GM19372 (cell line): ENCODE data around the gene KRTAP9-1.
"Not testable (repeated sequence)": the region's sequence is repeated elsewhere in the genome, so short reads cannot be mapped to it uniquely, and the experiment has no call there.

ENCODE experiments used
- ATAC-seq: cut with Tn5 transposase; IDR thresholded peaks from one replicate; pipeline ENCODE4 v1.9.1; 2021; ENCODE audit warnings: mild to moderate bottlenecking, low read depth, moderate library complexity; ENCODE audit not compliant: unreplicated experiment

Gene KRTAP9-1

DNA sequence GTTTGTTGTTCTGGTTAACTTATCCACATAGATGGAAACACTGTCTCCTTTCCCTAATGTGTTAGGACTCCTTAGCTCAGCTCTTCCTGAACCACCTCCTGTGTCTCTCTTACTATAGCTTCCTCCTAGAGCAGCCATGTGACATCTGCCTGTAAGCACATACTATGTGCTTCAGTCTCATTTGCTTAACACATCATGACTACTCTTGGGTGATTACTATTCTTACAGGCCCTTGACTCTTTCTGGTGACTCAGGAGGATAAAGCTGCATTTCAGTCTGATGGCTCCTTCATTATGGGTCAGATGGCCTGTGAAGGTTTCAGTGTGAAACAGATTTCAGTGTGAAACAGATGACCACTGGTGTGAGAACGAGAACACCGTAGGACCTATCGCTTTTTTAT, 11.3 kb upstream of the KRTAP9-1 start:
- no peak for ATAC-seq

DNA sequence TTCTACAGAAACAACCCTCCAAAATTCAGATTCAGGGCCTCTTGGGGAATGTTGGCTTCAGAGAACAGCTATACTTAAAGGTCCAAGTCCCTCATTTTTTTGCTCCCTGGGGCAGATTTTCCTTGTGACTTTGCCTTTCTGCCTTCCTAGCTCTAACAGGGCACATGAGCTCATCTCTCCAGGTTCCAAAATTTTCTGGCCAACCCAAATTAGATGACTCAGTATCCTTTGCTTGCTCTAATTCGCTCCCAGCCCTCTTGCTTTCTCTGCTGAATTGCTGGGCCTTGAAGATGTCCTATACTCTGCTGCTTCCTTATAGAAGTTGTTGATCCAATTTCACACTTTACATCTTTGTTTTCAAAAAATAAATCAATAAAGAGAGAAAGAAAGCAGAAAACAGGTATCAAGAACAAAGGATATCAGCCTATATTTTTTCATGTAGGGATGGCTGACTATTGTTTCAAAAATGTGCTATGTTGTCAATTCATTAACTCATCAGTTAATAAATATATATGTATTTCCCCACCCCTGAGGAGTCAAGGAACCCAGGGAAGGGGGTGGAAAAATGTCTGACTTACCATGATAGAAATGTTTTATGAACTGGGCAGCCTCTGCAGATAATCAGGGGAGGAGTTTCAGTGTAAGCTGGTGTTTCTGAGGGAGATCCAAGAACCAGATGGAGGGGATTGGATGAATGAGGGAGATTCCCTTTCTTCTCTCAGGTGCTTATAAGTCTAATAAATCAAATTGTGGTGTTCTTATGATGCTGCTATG, 10.7 kb upstream of the KRTAP9-1 start:
- no peak for ATAC-seq

GRCh38 chr17:41184480-41184961, 5.2 kb upstream of the KRTAP9-1 start, which contains the start of gene KRTAP4-1:
KRTAP4-1 (minus strand) TSS chr17:41184911; CDS start chr17:41184854, 57 bp downstream.
- no peak for ATAC-seq

- ATAC-seq, result no peak
These were observed 4.7 kb upstream of the KRTAP9-1 start for GRCh38 chr17:41185001-41185400.

GRCh38 chr17:41186872-41187271, 2.8 kb upstream of the KRTAP9-1 start:
- ATAC-seq, result no peak

DNA sequence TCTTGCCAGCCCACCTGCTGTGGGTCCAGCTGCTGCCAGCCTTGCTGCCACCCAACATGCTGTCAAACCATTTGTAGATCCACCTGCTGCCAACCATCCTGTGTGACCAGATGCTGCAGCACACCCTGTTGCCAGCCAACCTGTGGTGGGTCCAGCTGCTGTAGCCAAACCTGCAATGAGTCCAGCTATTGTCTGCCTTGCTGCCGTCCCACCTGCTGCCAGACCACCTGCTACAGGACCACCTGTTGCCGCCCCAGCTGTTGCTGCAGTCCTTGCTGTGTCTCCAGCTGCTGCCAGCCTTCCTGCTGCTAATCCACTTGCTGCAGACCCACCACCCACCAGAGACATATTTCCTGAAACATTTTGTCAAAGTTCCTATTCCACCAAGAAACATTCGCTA, 641 bp downstream of the KRTAP9-1 start:
- ATAC-seq, result no peak

DNA sequence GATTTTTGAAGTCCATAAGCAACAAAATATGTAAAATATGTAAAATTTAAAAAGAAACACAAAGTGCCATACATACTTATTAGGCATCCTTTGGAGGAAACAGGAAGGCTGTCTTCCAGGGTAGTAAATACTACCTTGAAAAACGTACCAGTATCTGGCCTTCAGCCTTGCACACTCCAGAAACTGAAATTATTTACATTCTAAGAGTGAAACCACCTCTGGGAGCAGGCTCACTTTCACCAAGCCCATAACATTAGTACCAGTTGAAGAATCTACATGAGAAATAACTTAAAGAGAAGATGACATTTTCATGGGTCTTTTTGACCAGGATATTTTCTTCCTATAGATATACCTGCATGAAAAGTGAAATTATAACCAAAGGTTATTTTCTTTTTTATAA, 6.4 kb downstream of the KRTAP9-1 start:
- no peak for ATAC-seq

DNA sequence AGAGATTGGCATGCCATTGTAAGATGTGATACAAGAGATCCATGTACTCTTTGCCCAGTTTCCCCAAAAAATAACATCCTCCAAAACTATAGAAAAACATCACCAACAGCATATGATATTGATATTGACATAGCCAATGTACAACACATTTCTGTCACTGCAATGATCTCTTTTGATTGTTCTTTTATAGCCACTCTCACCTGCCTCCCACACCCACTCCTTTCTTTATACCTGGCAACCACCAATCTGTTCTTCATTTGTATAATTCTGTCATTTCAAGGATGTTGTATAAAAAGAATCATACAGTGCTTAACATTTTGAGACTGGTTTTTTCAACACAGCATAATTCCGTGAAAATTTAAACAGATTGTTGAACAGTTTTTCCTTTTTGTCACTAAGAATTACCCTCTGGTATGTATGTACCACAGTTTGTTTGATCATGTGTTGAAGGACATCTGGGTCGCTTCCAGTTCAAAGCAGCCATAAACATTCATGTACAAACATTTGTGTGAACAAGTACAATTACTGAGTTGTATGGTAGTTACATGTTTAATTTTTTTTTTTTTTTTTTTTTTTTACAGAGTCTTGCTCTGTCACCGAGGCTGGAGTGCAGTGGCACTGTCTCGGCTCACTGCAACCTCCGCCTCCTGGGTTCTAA, 9.9 kb downstream of the KRTAP9-1 start:
- no peak for ATAC-seq

DNA sequence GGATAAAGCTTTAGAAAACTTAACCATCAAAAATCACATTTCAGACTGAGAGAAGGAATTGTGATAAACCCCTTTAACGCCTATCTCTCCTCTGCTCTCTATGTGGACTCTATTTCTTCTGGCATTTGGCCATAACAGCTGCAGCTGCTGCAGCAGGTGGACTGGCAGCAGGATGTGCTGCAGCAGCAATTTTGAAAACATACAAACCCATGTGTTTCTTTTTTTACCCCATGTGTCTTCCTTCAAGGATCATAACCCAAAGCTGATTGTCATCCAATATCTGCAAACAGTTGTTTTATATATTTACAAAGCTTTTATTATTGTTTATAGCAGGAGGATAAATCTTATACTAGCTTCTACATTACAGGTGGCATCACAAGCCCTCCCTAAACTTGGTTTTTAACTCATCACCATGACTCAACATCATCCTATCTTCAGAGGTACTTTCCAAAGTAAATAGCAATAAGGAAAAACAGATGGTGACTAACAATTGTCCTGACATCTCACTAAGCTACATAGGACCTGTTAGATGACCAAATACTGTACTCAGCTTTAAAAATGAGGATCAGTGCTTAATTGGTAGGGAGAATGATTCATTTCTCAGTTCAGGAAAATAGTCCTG, 22.3 kb downstream of the KRTAP9-1 start:
- no peak for ATAC-seq

- ATAC-seq, result no peak
These were observed 23.0 kb downstream of the KRTAP9-1 start for GRCh38 chr17:41212524-41213169.

DNA sequence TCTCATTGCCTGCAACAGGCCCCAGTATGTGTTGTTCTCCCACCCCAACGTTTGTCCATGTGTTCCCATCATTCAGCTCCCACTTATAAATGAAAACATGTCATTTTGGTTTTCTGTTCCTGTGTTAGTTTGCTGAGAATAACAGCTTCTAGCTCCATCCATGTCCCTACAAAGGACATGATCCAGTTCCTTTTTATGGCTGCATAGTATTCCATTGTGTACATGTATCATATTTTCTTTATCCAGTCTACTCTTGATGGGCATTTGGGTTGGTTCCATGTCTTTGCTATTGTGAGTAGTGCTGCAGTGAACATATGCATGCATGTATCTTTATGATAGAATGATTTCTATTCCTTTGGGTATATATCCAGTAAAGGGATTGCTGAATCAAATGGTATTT, 26.0 kb downstream of the KRTAP9-1 start:
- ATAC-seq, result no peak

DNA sequence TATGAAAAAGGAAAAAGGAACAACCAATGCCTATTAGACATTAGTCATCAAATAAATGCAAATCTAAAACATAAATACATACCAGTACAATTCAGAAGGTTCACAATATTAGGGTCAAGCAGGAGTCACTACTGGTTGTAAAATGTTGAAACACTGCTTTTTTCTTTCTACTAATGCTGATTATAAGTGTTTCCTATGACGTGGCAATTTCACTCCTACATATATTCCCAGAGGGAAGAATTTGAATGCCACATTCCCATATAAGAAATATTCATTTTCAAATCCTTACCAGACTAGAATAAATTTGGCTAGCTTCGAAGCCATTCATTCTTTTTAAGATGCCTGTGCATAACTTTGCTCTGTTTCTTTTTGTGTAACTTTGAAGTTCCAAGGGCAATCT, 34.1 kb downstream of the KRTAP9-1 start:
- ATAC-seq, result no peak

DNA sequence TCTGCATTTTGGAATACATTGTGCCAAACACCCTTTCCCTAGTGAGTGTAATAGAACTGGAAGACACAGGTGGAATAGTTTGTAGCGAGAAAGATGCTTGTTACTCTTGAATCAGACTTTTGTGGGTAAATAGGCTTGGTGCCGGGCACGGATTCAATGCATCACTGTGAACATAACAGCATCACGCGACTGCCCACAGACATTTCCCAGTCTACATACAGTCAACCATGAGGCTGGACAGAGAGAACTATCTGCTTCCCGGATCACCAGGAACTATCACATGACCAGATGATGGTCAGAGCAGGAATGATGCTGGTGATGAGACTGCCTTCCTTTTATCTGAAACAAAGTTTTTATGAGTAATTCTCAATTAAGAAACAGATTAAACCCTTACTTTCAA, 36.4 kb downstream of the KRTAP9-1 start:
- no peak for ATAC-seq

GRCh38 chr17:41226598-41227095, 37.0 kb downstream of the KRTAP9-1 start, which contains the start of gene KRTAP9-2:
KRTAP9-2 (plus strand) TSS chr17:41226648; CDS start chr17:41226655, 7 bp downstream.
- not testable (repeated sequence) for ATAC-seq

DNA sequence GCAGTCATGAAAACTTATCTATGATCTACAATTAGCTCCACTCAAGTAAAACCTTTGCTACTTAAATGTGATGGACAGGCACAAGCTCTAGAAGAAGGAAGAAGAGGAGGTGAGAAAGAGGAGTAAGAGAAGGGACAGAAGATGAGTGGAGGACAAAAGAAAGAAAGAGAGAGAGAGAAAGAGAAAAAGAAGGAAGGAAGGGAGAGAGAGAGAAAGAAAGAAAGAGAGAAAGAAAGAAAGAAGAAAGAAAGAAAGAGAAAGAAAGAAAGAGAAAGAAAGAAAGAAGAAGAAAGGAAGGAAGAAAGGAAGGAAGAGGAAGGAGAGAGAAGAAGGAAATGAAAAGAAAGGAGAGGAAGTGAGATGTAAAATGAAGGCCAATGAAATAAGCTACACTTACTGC, 40.4 kb downstream of the KRTAP9-1 start:
- ATAC-seq, result no peak

- ATAC-seq, result no peak
These were observed 42.0 kb downstream of the KRTAP9-1 start for GRCh38 chr17:41231731-41232130.

DNA sequence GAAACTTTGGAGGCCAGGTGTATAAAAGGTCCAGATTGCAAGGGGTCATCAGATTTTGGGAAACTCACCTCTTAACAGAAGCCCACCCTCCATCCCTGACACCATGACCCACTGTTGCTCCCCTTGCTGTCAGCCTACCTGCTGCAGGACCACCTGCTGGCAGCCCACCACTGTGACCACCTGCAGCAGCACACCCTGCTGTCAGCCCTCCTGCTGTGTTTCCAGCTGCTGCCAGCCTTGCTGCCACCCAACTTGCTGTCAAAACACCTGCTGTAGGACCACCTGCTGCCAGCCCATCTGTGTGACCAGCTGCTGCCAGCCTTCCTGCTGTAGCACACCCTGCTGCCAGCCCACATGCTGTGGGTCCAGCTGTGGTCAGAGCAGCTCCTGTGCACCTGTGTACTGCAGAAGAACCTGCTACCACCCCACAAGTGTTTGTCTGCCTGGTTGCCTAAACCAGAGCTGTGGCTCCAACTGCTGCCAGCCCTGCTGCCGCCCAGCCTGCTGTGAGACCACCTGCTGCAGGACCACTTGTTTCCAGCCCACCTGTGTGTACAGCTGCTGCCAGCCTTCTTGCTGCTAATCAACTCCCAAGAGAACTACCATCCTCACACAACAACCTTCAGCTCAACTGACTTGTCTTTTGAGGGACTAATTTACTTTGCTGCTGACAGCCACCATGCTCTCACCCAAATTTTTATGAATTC, 42.9 kb downstream of the KRTAP9-1 start, which contains the start of gene KRTAP9-3:
KRTAP9-3 (plus strand) TSS at position 51 of the 707 bp plus-strand sequence; CDS start at position 104, 53 bp downstream.
- ATAC-seq, result not testable (repeated sequence)

- not testable (repeated sequence) for ATAC-seq
These were observed 47.4 kb downstream of the KRTAP9-1 start for GRCh38 chr17:41237116-41237515.

- ATAC-seq, result not testable (repeated sequence)
These were observed 48.3 kb downstream of the KRTAP9-1 start, which contains the start of gene KRTAP9-8 for GRCh38 chr17:41237949-41238437. KRTAP9-8 (plus strand) TSS chr17:41237999; CDS start chr17:41238052, 53 bp downstream.
